OCI-LY3 (cell line): ENCODE data around the gene PPP1R17.

Source experiments
- H2AFZ ChIP-seq: fragments of 200-600, 300-600 bp; shearing (Covaris generic); 2 replicates; pipeline ENCODE4 v1.6.0; 2014; ENCODE audit warnings: antibody characterized with exemption, low read depth, low read length
- H3K27ac ChIP-seq: fragments of 200-600, 300-600 bp; sonication (generic); 2 replicates; pipeline ENCODE4 v1.5.1; 2014; ENCODE audit warnings: mild to moderate bottlenecking, low read length, moderate library complexity, mixed read lengths
- H3K27me3 ChIP-seq: fragments of 200-600, 300-600 bp; sonication (generic); 2 replicates; pipeline ENCODE4 v1.6.1; 2014; ENCODE audit warnings: low read depth, low read length, mixed read lengths
- H3K36me3 ChIP-seq: fragments of 200-600, 300-600 bp; sonication (generic); replicated peaks from 2 replicates; pipeline ENCODE3; 2014; ENCODE audit warnings: low read depth, low read length, mixed read lengths
- H3K4me1 ChIP-seq: fragments of 300-600, 200-600 bp; sonication (generic); 2 replicates; pipeline ENCODE4 v1.6.1; 2014; ENCODE audit warnings: low read length, mixed read lengths
- H3K4me2 ChIP-seq: fragments of 200-600, 300-600 bp; sonication (generic); 2 replicates; pipeline ENCODE4 v1.6.1; 2014; ENCODE audit warnings: low read length, mixed read lengths
- H3K4me3 ChIP-seq: fragments of 300-600, 200-600 bp; sonication (generic); 2 replicates; pipeline ENCODE4 v1.5.1; 2014; ENCODE audit warnings: antibody characterized with exemption, mild to moderate bottlenecking, low read length, moderate library complexity
- H3K79me2 ChIP-seq: fragments of 300-600, 200-600 bp; shearing (Covaris generic); 2 replicates; pipeline ENCODE4 v1.6.1; 2014; ENCODE audit warnings: mild to moderate bottlenecking, low read length, mixed read lengths
- H3K9ac ChIP-seq: fragments of 300-600, 200-600 bp; shearing (Covaris generic); 2 replicates; pipeline ENCODE4 v1.6.0; 2014; ENCODE audit warnings: mild to moderate bottlenecking, low read length, moderate library complexity
- H3K9me3 ChIP-seq: fragments of 200-600, 300-600 bp; shearing (Covaris generic); 2 replicates; pipeline ENCODE4 v1.6.1; 2014; ENCODE audit warnings: low read length, mixed read lengths; ENCODE audit not compliant: insufficient read depth
- H4K20me1 ChIP-seq: fragments of 200-600, 300-600 bp; sonication (generic); 2 replicates; pipeline ENCODE4 v1.6.1; 2016; ENCODE audit warnings: low read length, mixed read lengths; ENCODE audit not compliant: insufficient read depth
- EZH2phosphoT487 ChIP-seq: fragments of 200-600 bp; shearing (Covaris generic); IDR thresholded peaks from 2 replicates; pipeline ENCODE4 v1.6.1; 2018; ENCODE audit warnings: antibody characterized with exemption, mixed run types, low read depth
- TF ChIP-seq, protein P1 (sequence below): fragments of 200-600, 300-600 bp; sonication (generic); IDR thresholded peaks from 2 replicates; pipeline ENCODE4 v1.5.1; 2014; ENCODE audit warnings: antibody characterized with exemption, low read length, low read depth

Gene PPP1R17

DNA sequence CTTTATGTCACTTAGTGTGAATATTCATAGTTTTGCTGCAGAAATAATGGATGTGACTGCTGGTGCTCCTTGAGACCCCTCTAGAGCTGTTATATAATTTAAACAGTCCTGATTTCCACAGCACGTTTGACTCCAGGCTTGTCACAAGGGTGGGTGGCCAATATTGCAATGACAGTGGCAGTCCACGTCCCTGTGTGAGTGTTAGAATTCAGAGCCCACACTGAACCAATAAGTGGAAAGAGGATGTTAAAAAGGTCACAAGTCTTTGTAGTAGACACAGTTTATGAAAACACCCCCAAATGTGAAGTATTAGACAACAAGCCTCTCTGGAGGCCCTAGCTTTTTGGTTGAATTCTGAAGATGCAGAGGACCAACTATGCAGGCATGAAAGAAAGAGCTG lies 2.0 kb downstream of the PPP1R17 start:
- H4K20me1 ChIP-seq, result no peaks in the 10 kb centered on the region
- peaks cover 20% of the 10 kb centered on the region; the same call in 1 of the 2 replicates for H3K27me3 ChIP-seq
- H3K4me1 ChIP-seq, result peaks cover 18% of the 10 kb centered on the region
- peak overlapping the region; percentile 49 for H3K4me2 ChIP-seq
- TF ChIP-seq, protein P1, sequence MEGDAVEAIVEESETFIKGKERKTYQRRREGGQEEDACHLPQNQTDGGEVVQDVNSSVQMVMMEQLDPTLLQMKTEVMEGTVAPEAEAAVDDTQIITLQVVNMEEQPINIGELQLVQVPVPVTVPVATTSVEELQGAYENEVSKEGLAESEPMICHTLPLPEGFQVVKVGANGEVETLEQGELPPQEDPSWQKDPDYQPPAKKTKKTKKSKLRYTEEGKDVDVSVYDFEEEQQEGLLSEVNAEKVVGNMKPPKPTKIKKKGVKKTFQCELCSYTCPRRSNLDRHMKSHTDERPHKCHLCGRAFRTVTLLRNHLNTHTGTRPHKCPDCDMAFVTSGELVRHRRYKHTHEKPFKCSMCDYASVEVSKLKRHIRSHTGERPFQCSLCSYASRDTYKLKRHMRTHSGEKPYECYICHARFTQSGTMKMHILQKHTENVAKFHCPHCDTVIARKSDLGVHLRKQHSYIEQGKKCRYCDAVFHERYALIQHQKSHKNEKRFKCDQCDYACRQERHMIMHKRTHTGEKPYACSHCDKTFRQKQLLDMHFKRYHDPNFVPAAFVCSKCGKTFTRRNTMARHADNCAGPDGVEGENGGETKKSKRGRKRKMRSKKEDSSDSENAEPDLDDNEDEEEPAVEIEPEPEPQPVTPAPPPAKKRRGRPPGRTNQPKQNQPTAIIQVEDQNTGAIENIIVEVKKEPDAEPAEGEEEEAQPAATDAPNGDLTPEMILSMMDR, result no peak
- TF ChIP-seq EZH2phosphoT487, result no peak
- no peak overlapping the region for H2AFZ ChIP-seq
- H3K9ac ChIP-seq, result no peak overlapping the region
- no peaks in the 10 kb centered on the region for H3K9me3 ChIP-seq
- H3K27ac ChIP-seq, result no peak overlapping the region
- H3K36me3 ChIP-seq, result no peaks in the 10 kb centered on the region
- no peak overlapping the region for H3K4me3 ChIP-seq
- no peaks in the 10 kb centered on the region for H3K79me2 ChIP-seq

DNA sequence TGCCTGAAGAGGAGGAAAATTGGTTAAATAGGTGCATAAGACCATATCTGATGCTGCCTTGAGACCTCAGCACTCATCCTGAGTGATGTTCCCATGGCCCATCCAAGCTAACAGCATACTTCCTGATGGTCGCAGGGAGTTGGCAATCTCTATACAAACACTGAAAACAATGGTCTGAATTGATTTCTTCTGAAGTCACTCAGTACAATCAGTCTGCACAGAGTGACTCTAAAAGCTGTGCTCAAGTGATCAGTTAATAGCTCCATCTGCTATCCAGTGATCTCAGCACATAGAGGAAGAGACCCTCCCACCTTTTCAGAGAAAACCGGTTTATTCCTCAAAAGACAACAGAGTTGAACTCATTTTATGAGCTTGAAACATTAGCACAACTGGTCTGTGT lies 3.9 kb downstream of the PPP1R17 start:
- H3K79me2 ChIP-seq, result no peaks in the 10 kb centered on the region
- TF ChIP-seq, protein P1, result no peak
- no peak for TF ChIP-seq EZH2phosphoT487
- no peaks in the 10 kb centered on the region for H3K9me3 ChIP-seq
- H3K27ac ChIP-seq, result no peak overlapping the region
- no peak overlapping the region for H3K4me2 ChIP-seq
- H3K9ac ChIP-seq, result no peak overlapping the region
- H2AFZ ChIP-seq, result no peak overlapping the region
- no peaks in the 10 kb centered on the region for H3K36me3 ChIP-seq
- no peaks in the 10 kb centered on the region for H4K20me1 ChIP-seq
- H3K4me3 ChIP-seq, result no peak overlapping the region
- H3K27me3 ChIP-seq, result peaks cover 20% of the 10 kb centered on the region; the same call in 1 of the 2 replicates
- peaks cover 18% of the 10 kb centered on the region for H3K4me1 ChIP-seq

DNA sequence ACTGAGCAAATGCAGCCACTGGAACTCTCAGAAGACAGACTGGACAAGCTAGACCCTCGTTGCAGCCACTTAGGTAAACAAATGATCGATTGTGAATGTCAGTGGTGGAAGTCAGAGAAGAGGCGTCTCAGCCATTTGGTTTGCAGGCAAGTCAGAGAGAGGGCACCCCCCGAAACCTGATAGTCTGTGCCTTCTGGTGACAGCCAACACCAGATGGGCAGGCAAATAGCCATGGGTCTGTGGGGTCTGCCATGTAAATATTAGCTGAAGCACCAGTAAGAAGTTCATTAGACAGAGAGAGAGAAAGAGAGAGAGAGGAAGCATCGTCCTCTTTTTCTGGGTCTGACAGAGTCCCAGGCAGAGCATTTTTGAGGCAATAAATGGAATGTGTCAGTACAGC lies 5.4 kb downstream of the PPP1R17 start:
- H3K36me3 ChIP-seq, result no peaks in the 10 kb centered on the region
- H3K4me1 ChIP-seq, result peaks cover 18% of the 10 kb centered on the region
- no peak overlapping the region for H2AFZ ChIP-seq
- H3K27me3 ChIP-seq, result peaks cover 19% of the 10 kb centered on the region; the same call in 1 of the 2 replicates
- no peaks in the 10 kb centered on the region for H4K20me1 ChIP-seq
- no peak overlapping the region for H3K27ac ChIP-seq
- no peak overlapping the region for H3K4me3 ChIP-seq
- H3K4me2 ChIP-seq, result no peak overlapping the region
- no peaks in the 10 kb centered on the region for H3K9me3 ChIP-seq
- no peak for TF ChIP-seq EZH2phosphoT487
- TF ChIP-seq, protein P1, result no peak
- H3K79me2 ChIP-seq, result no peaks in the 10 kb centered on the region
- H3K9ac ChIP-seq, result no peak overlapping the region

DNA sequence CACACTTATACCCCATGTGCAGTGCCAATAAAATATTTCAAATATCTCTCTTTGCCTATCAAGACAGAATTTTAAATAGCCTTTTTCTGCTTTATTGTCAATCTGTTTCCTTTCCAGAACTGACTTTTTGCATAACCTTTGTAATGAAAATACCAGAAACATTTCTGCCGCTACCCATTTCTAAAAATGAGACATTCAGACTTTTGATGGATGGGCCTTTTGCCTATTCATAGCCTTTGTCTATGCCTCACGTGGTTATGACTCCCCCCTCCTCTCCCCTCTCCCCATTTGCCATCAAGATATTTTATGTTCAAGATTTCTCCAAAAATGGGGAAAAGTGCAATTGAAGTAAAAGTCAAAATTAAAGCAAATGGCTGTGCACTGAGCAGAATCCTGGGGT lies 5.9 kb downstream of the PPP1R17 start:
- Histone ChIP-seq H2AFZ (no peak overlapping the region), H3K4me2 (no peak overlapping the region), H3K27ac (no peak overlapping the region), H3K27me3 (peaks cover 15% of the 10 kb centered on the region; the same call in 1 of the 2 replicates), H3K4me1 (peaks cover 13% of the 10 kb centered on the region), H3K9me3 (no peaks in the 10 kb centered on the region), H3K36me3 (no peaks in the 10 kb centered on the region), H3K79me2 (no peaks in the 10 kb centered on the region), H3K4me3 (no peak overlapping the region), H3K9ac (no peak overlapping the region), H4K20me1 (no peaks in the 10 kb centered on the region)
- TF ChIP-seq, protein P1, result no peak
- no peak for TF ChIP-seq EZH2phosphoT487
